Ishikawa (cell line): ENCODE measurements around the gene ZCCHC7.

Experiments
- CREB1 ChIP-seq: IDR thresholded peaks from 2 replicates; pipeline ENCODE4 v1.6.1; 2012; ENCODE audit warnings: low read depth
- EGR1 ChIP-seq: IDR thresholded peaks from 2 replicates; pipeline ENCODE4 v1.6.1; 2012
- EP300 ChIP-seq: IDR thresholded peaks from 2 replicates; pipeline ENCODE4 v1.6.1; 2012; ENCODE audit warnings: borderline replicate concordance
- RAD21 ChIP-seq: IDR thresholded peaks from 2 replicates; pipeline ENCODE4 v1.6.1; 2012; ENCODE audit warnings: low read depth
- TF ChIP-seq, protein P1 (sequence below): IDR thresholded peaks from 2 replicates; pipeline ENCODE4 v1.6.1; 2012
- TF ChIP-seq, protein P2 (sequence below): IDR thresholded peaks from 2 replicates; pipeline ENCODE4 v1.6.1; 2012; ENCODE audit warnings: low read depth, mild to moderate bottlenecking

- TF ChIP-seq, protein P1, sequence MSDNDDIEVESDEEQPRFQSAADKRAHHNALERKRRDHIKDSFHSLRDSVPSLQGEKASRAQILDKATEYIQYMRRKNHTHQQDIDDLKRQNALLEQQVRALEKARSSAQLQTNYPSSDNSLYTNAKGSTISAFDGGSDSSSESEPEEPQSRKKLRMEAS: no peak
- TF ChIP-seq EP300 (no peak), EGR1 (no peak), CREB1 (no peak), RAD21 (no peak)
- TF ChIP-seq, protein P2, sequence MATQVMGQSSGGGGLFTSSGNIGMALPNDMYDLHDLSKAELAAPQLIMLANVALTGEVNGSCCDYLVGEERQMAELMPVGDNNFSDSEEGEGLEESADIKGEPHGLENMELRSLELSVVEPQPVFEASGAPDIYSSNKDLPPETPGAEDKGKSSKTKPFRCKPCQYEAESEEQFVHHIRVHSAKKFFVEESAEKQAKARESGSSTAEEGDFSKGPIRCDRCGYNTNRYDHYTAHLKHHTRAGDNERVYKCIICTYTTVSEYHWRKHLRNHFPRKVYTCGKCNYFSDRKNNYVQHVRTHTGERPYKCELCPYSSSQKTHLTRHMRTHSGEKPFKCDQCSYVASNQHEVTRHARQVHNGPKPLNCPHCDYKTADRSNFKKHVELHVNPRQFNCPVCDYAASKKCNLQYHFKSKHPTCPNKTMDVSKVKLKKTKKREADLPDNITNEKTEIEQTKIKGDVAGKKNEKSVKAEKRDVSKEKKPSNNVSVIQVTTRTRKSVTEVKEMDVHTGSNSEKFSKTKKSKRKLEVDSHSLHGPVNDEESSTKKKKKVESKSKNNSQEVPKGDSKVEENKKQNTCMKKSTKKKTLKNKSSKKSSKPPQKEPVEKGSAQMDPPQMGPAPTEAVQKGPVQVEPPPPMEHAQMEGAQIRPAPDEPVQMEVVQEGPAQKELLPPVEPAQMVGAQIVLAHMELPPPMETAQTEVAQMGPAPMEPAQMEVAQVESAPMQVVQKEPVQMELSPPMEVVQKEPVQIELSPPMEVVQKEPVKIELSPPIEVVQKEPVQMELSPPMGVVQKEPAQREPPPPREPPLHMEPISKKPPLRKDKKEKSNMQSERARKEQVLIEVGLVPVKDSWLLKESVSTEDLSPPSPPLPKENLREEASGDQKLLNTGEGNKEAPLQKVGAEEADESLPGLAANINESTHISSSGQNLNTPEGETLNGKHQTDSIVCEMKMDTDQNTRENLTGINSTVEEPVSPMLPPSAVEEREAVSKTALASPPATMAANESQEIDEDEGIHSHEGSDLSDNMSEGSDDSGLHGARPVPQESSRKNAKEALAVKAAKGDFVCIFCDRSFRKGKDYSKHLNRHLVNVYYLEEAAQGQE: no peak
These were observed 217.0 kb downstream of the ZCCHC7 start for GRCh38 chr9:37337301-37337890.
